Stimulated activated CD8-positive, alpha-beta memory T cell treated with anti-CD3 and anti-CD28 coated beads, Interleukin-7, amount 100 ng/mL, for 4 hours (primary cell): ENCODE measurements around the gene NRCAM.

ENCODE experiments used
- DNase-seq, 2 donors: peaks; one replicate each; pipeline ENCODE4 v3.0.0-alpha.2; 2020; ENCODE audit warnings: low read depth in 2 of 2

The NRCAM gene

GRCh38 chr7:108308276-108308675 lies 148.0 kb downstream of the NRCAM start:
- DNase-seq: no peak

GRCh38 chr7:108307595-108307994 lies 148.6 kb downstream of the NRCAM start:
- no peak for DNase-seq

GRCh38 chr7:108307194-108307593 lies 149.0 kb downstream of the NRCAM start:
- DNase-seq: no peak

GRCh38 chr7:108303332-108303731 lies 152.9 kb downstream of the NRCAM start:
- no peak for DNase-seq

GRCh38 chr7:108301387-108301786 lies 154.8 kb downstream of the NRCAM start:
- DNase-seq: no peak

- DNase-seq: no peak
Measured at GRCh38 chr7:108299251-108299973, 156.8 kb downstream of the NRCAM start.

GRCh38 chr7:108296911-108297310 lies 159.3 kb downstream of the NRCAM start:
- no peak for DNase-seq

GRCh38 chr7:108294595-108294994 lies 161.6 kb downstream of the NRCAM start:
- DNase-seq: no peak

GRCh38 chr7:108293149-108293612 lies 163.1 kb downstream of the NRCAM start:
- no peak for DNase-seq

- DNase-seq: no peak
Measured at GRCh38 chr7:108292541-108292940, 163.7 kb downstream of the NRCAM start.

GRCh38 chr7:108291791-108292440 lies 164.3 kb downstream of the NRCAM start:
- DNase-seq: no peak

GRCh38 chr7:108291152-108291508 lies 165.1 kb downstream of the NRCAM start:
- DNase-seq: no peak

- DNase-seq: no peak
Measured at GRCh38 chr7:108290459-108291151, 165.6 kb downstream of the NRCAM start.

- no peak for DNase-seq
Measured at GRCh38 chr7:108289852-108290251, 166.4 kb downstream of the NRCAM start.

GRCh38 chr7:108287857-108288256 lies 168.4 kb downstream of the NRCAM start:
- DNase-seq: no peak

- no peak for DNase-seq
Measured at GRCh38 chr7:108286290-108286904, 169.8 kb downstream of the NRCAM start.

GRCh38 chr7:108285778-108286177 lies 170.5 kb downstream of the NRCAM start:
- DNase-seq: no peak

GRCh38 chr7:108285003-108285368 lies 171.2 kb downstream of the NRCAM start:
- DNase-seq: no peak

GRCh38 chr7:108284349-108285002 lies 171.8 kb downstream of the NRCAM start:
- no peak for DNase-seq

GRCh38 chr7:108283252-108283651 lies 173.0 kb downstream of the NRCAM start:
- no peak for DNase-seq

GRCh38 chr7:108282427-108282996 lies 173.7 kb downstream of the NRCAM start:
- DNase-seq: no peak

GRCh38 chr7:108280136-108280535 lies 176.1 kb downstream of the NRCAM start:
- no peak for DNase-seq
